ENCODE results near the gene RUFY4.

RUFY4 gene

DNA sequence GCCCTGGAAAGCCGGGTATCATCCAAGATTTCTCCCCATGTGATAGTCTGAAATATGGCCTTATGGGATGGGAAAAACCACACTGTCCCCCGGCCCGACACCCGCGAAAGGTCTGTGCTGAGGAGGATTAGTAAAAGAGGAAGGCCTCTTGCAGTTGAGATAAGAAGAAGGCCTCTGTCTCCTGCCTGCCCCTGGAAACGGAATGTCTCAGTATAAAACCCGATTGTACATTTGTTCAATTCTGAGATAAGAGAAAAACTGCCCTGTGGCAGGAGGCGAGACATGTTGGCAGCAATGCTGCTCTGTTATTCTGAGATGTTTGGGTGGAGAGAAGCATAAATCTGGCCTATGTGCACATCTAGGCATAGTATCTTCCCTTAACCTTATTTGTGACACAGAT is 26.8 kb downstream of the RUFY4 start:
- TF ChIP-seq FOXP2 (optimal IDR thresholded peaks at IDR 0.05; ENCODE audit: borderline replicate concordance, extremely low read depth, extremely low read length, insufficient read depth): no peak
- no peak for TF ChIP-seq TAF1 (IDR thresholded peaks at IDR 0.05; ENCODE audit: borderline replicate concordance, insufficient read depth, low read length)
- TF ChIP-seq, protein P1, sequence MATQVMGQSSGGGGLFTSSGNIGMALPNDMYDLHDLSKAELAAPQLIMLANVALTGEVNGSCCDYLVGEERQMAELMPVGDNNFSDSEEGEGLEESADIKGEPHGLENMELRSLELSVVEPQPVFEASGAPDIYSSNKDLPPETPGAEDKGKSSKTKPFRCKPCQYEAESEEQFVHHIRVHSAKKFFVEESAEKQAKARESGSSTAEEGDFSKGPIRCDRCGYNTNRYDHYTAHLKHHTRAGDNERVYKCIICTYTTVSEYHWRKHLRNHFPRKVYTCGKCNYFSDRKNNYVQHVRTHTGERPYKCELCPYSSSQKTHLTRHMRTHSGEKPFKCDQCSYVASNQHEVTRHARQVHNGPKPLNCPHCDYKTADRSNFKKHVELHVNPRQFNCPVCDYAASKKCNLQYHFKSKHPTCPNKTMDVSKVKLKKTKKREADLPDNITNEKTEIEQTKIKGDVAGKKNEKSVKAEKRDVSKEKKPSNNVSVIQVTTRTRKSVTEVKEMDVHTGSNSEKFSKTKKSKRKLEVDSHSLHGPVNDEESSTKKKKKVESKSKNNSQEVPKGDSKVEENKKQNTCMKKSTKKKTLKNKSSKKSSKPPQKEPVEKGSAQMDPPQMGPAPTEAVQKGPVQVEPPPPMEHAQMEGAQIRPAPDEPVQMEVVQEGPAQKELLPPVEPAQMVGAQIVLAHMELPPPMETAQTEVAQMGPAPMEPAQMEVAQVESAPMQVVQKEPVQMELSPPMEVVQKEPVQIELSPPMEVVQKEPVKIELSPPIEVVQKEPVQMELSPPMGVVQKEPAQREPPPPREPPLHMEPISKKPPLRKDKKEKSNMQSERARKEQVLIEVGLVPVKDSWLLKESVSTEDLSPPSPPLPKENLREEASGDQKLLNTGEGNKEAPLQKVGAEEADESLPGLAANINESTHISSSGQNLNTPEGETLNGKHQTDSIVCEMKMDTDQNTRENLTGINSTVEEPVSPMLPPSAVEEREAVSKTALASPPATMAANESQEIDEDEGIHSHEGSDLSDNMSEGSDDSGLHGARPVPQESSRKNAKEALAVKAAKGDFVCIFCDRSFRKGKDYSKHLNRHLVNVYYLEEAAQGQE (IDR thresholded peaks at IDR 0.05; ENCODE audit: insufficient read depth in 1 of 2, low read depth in 2 of 2, low read length in 2 of 2): no peak
- TF ChIP-seq POLR2AphosphoS5 (IDR thresholded peaks at IDR 0.05; ENCODE audit: low read depth, low read length): no peak
- TF ChIP-seq SIN3A (IDR thresholded peaks at IDR 0.05; ENCODE audit: borderline replicate concordance, insufficient read depth, low read length): no peak

DNA sequence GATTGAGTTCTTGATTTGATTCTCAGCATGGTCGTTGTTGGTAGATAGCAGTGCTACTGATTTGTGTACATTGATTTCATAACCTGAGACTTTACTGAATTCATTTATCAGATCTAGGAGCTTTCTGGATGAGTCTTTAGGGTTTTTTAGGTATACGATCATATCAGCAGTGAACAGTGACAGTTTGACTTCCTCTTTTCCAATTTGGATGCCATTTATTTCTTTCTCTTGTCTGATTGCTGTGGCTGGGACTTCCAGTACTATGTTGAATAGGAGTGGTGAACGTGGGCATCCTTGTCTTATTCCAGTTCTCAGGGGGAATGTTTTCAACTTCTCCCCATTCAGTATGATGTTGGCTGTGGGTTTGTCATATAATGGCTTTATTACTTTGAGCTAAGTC is 28.9 kb downstream of the RUFY4 start:
- no peak for TF ChIP-seq SIN3A (IDR thresholded peaks at IDR 0.05; ENCODE audit: borderline replicate concordance, insufficient read depth, low read length)

DNA sequence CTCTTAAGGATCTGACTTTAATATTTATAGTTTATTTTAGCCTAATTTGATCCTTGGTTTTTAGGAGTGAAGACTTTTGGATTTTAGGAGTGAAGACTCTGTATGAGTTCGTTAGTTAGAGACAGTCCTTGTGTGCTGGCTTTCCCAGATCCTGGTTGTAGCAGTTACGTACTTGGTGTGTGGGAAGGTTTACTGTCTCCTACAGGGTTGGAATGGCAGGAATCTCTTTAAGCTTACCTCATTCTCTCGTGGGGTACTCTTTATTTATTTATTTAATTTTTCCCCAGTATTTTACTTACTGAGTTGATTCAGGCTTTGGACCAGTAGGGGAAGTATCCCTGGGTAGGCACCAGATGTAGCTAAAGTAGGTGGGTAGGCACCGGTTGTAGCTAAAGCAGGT is 54.9 kb downstream of the RUFY4 start:
- no peak for TF ChIP-seq SIN3A (IDR thresholded peaks at IDR 0.05; ENCODE audit: borderline replicate concordance, insufficient read depth, low read length)

DNA sequence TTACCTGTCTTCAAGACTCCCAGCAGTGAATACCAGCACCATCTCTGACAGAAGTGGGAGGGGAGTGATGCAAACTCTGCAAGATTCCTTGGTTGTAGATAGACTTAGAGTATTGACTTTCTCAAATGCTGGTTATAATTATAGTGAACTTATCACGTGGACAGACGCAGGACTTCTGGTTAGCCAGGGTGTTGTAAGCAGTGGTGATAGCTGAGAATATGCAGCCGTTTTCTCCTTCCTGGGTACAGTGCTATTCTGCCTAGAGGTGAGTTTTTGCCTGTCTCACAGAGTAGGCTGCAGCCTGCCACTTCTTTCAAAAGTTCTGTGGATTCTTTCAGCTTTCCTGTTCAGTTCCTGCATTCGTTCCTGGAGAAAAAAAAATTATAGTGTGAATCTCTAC is 56.0 kb downstream of the RUFY4 start:
- TF ChIP-seq, protein P1 (IDR thresholded peaks at IDR 0.05; ENCODE audit: insufficient read depth in 1 of 2, low read depth in 2 of 2, low read length in 2 of 2): no peak
- TF ChIP-seq FOXP2 (optimal IDR thresholded peaks at IDR 0.05; ENCODE audit: borderline replicate concordance, extremely low read depth, extremely low read length, insufficient read depth): no peak
- TF ChIP-seq SIN3A (IDR thresholded peaks at IDR 0.05; ENCODE audit: borderline replicate concordance, insufficient read depth, low read length): no peak
- no peak for TF ChIP-seq TAF1 (IDR thresholded peaks at IDR 0.05; ENCODE audit: borderline replicate concordance, insufficient read depth, low read length)
- no peak for TF ChIP-seq POLR2AphosphoS5 (IDR thresholded peaks at IDR 0.05; ENCODE audit: low read depth, low read length)

DNA sequence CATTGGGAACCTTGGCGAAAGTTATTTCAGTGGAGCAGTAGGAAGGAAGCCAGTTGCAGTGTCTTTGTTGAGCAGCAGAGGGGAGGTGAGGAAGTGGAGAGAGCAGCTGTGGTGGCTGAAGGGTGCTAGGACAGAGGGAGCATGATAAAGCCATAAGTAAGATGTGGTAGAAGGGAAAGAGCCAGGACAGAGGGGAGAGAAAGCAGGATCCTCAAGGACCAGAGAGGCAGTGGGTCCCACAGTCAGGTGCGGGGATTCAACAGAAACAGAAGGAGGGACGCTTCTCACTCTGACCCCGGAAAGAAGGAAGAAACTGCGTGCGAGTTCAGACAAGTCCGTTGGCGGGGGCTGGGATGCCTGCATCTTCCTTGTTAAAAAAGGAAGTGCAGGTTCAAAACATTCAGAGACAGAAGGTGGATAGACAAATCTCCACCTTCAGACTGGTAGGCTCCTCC is 56.6 kb downstream of the RUFY4 start, which contains the start of gene CXCR2:
Gene CXCR2, plus strand, starts transcription at position 403 of the 455 bp plus-strand sequence. CDS start 8,774 bp downstream, outside the sequence.
- no peak for TF ChIP-seq POLR2AphosphoS5 (IDR thresholded peaks at IDR 0.05; ENCODE audit: low read depth, low read length)
- TF ChIP-seq, protein P1 (IDR thresholded peaks at IDR 0.05; ENCODE audit: insufficient read depth in 1 of 2, low read depth in 2 of 2, low read length in 2 of 2): no peak
- TF ChIP-seq TAF1 (IDR thresholded peaks at IDR 0.05; ENCODE audit: borderline replicate concordance, insufficient read depth, low read length): no peak
- no peak for TF ChIP-seq FOXP2 (optimal IDR thresholded peaks at IDR 0.05; ENCODE audit: borderline replicate concordance, extremely low read depth, extremely low read length, insufficient read depth)
- TF ChIP-seq SIN3A (IDR thresholded peaks at IDR 0.05; ENCODE audit: borderline replicate concordance, insufficient read depth, low read length): no peak

GRCh38 chr2:218127929-218128455 is 58.9 kb downstream of the RUFY4 start:
- TF ChIP-seq POLR2AphosphoS5 (IDR thresholded peaks at IDR 0.05; ENCODE audit: low read depth, low read length) (no peak), SIN3A (IDR thresholded peaks at IDR 0.05; ENCODE audit: borderline replicate concordance, insufficient read depth, low read length) (no peak), FOXP2 (optimal IDR thresholded peaks at IDR 0.05; ENCODE audit: borderline replicate concordance, extremely low read depth, extremely low read length, insufficient read depth) (no peak), TAF1 (IDR thresholded peaks at IDR 0.05; ENCODE audit: borderline replicate concordance, insufficient read depth, low read length) (no peak)
- TF ChIP-seq, protein P1 (IDR thresholded peaks at IDR 0.05; ENCODE audit: insufficient read depth in 1 of 2, low read depth in 2 of 2, low read length in 2 of 2): no peak
